Smooth muscle cell (in vitro differentiated cells): ENCODE measurements around the gene AIDA. TPM values are rescaled to one million over a fixed set of nuclear protein-coding genes. Genes with fewer than 3 reads are reported as not detected.

ENCODE experiments used
- DNase-seq: peaks from one replicate; lab custom pipeline; 2025; ENCODE audit not compliant: unreplicated experiment; lab: John Stamatoyannopoulos, UW
- H2AFZ ChIP-seq: fragments of 200-600 bp; sonication (generic); 2 replicates; pipeline ENCODE4 v1.6.0; 2016; ENCODE audit warnings: antibody characterized with exemption, low read depth, mild to moderate bottlenecking
- H3F3A ChIP-seq: fragments of 200-600 bp; sonication (generic); 2 replicates; pipeline ENCODE4 v1.6.0; 2017; ENCODE audit warnings: antibody characterized with exemption, low read depth
- H3K27ac ChIP-seq: fragments of 200-600 bp; sonication (generic); 2 replicates; pipeline ENCODE4 v1.5.1; 2016; ENCODE audit warnings: low read depth, mild to moderate bottlenecking
- H3K27me3 ChIP-seq: fragments of 200-600 bp; sonication (generic); 2 replicates; pipeline ENCODE4 v1.6.1; 2016; ENCODE audit warnings: low read depth, mild to moderate bottlenecking
- H3K36me3 ChIP-seq: fragments of 200-600 bp; sonication (generic); 2 replicates; pipeline ENCODE4 v1.5.1; 2016; ENCODE audit warnings: low read depth
- H3K4me1 ChIP-seq: fragments of 200-600 bp; sonication (generic); 2 replicates; pipeline ENCODE4 v1.5.1; 2016; ENCODE audit warnings: low read depth
- H3K4me2 ChIP-seq: fragments of 200-600 bp; sonication (generic); 2 replicates; pipeline ENCODE4 v1.6.0; 2016; ENCODE audit warnings: mild to moderate bottlenecking
- H3K4me3 ChIP-seq: fragments of 200-600 bp; sonication (generic); 2 replicates; pipeline ENCODE4 v1.5.1; 2016; ENCODE audit warnings: mild to moderate bottlenecking
- H3K79me2 ChIP-seq: fragments of 200-600 bp; sonication (generic); 2 replicates; pipeline ENCODE4 v1.6.0; 2016; ENCODE audit warnings: low read depth, mild to moderate bottlenecking
- H3K9ac ChIP-seq: fragments of 200-600 bp; sonication (generic); 2 replicates; pipeline ENCODE4 v1.6.0; 2016; ENCODE audit warnings: low read depth
- H3K9me3 ChIP-seq: fragments of 200-600 bp; sonication (generic); replicated peaks from 2 replicates; pipeline ENCODE4 v1.5.1; 2016; ENCODE audit warnings: low read depth
- H4K20me1 ChIP-seq: fragments of 200-600 bp; sonication (generic); 2 replicates; pipeline ENCODE4 v1.6.0; 2016; ENCODE audit warnings: low read depth
- CTCF ChIP-seq: fragments of 200-600 bp; sonication (generic); IDR thresholded peaks from 2 replicates; pipeline ENCODE4 v1.5.1; 2017; ENCODE audit warnings: borderline replicate concordance, mild to moderate bottlenecking, antibody characterized with exemption; ENCODE audit not compliant: insufficient read depth, poor library complexity, severe bottlenecking
- WGBS: methylation state at CpG from one replicate; pipeline ENCODE4 v1.1.7; 2016; ENCODE audit warnings: low lambda C conversion rate; 5-methylcytosine and 5-hydroxymethylcytosine counted together
- polyA plus RNA-seq: library from polyadenylated mRNA; unstranded; fragments of >200 nt; fragmentation: Nextera tagmentation; extraction: Ambion mirVana; gene quantifications from 2 replicates; pipeline ENCODE4 v1.2.1, GENCODE V29; 2016
- total RNA-seq: library from RNA; depleted of rRNA; stranded (reverse); fragments of >200 nt; gene quantifications from 2 replicates; pipeline ENCODE4 v1.2.3, GENCODE V29; 2014

AIDA gene
- total RNA-seq = 50.9 and 60.9 TPM in 2 replicates
- polyA plus RNA-seq = 33.6 and 40.6 TPM in 2 replicates

- Histone ChIP-seq H3K9me3 (no peaks in the 10 kb centered on the region), H3K9ac (peak within 1 kb of the TSS; percentile 94), H3K27ac (peak within 1 kb of the TSS; percentile 99), H3K4me1 (peaks cover 11% of the 10 kb centered on the region), H3K79me2 (peaks cover 49% of the 10 kb centered on the region), H3K36me3 (no peaks in the 10 kb centered on the region), H3K4me3 (peak within 1 kb of the TSS; percentile 85), H4K20me1 (peaks cover 13% of the 10 kb centered on the region), H3K4me2 (peak within 1 kb of the TSS; percentile 96), H3K27me3 (no peaks in the 10 kb centered on the region), H3F3A (peaks cover 3% of the 10 kb centered on the region), H2AFZ (peak within 1 kb of the TSS; percentile 99)
- WGBS = 1% methylated on average over 46 of the region's 62 CpGs
- TF ChIP-seq CTCF = no peak
- DNase-seq = peak; percentile 93
These were observed at the start of gene AIDA, which contains the start of gene BROX for GRCh38 chr1:222712253-222713090. Gene AIDA (minus strand): TSS chr1:222712491. CDS start chr1:222712317, 174 bp downstream. Gene BROX (plus strand): TSS chr1:222712564. CDS start chr1:222715700, 3,136 bp downstream.

- H3K4me2 ChIP-seq = no peak overlapping the region
- H3K4me3 ChIP-seq = no peak overlapping the region
- H4K20me1 ChIP-seq = no peaks in the 10 kb centered on the region
- no peaks in the 10 kb centered on the region for H3K79me2 ChIP-seq
- no peak for DNase-seq
- H3K4me1 ChIP-seq = peaks cover 4% of the 10 kb centered on the region
- WGBS = 79% methylated on average over 1 of the region's 1 CpG
- no peak overlapping the region for H2AFZ ChIP-seq
- no peak overlapping the region for H3K9ac ChIP-seq
- no peaks in the 10 kb centered on the region for H3K9me3 ChIP-seq
- H3K36me3 ChIP-seq = no peaks in the 10 kb centered on the region
- TF ChIP-seq CTCF = no peak
- no peaks in the 10 kb centered on the region for H3F3A ChIP-seq
- no peaks in the 10 kb centered on the region for H3K27me3 ChIP-seq
- no peak overlapping the region for H3K27ac ChIP-seq
These were observed 48.8 kb upstream of the AIDA start for GRCh38 chr1:222761083-222761482.

GRCh38 chr1:222759451-222760035 lies 47.3 kb upstream of the AIDA start:
- TF ChIP-seq CTCF = no peak
- Histone ChIP-seq H3K9me3 (no peaks in the 10 kb centered on the region), H4K20me1 (no peaks in the 10 kb centered on the region), H3K4me3 (no peak overlapping the region), H3K27me3 (no peaks in the 10 kb centered on the region), H3K36me3 (no peaks in the 10 kb centered on the region), H3K79me2 (no peaks in the 10 kb centered on the region), H3K27ac (no peak overlapping the region), H3F3A (no peaks in the 10 kb centered on the region), H3K4me1 (peaks cover 4% of the 10 kb centered on the region), H2AFZ (no peak overlapping the region), H3K4me2 (no peak overlapping the region), H3K9ac (no peak overlapping the region)
- no peak for DNase-seq
- 93% methylated on average over 5 of the region's 5 CpGs for WGBS
